Panc1 (cell line): ENCODE results near the gene ENKD1.

Experiments used
- REST ChIP-seq, 2 experiments: IDR thresholded peaks; 2 replicates each; pipeline ENCODE4 v1.6.1; 2011 to 2012; ENCODE audit warnings: low read depth in 2 of 2, control low read depth in 1 of 2, low read length in 1 of 2, mild to moderate bottlenecking in 1 of 2, moderate library complexity in 1 of 2; ENCODE audit not compliant: insufficient read depth in 1 of 2
- SIN3A ChIP-seq: IDR thresholded peaks from 2 replicates; pipeline ENCODE4 v1.6.1; 2012; ENCODE audit warnings: low read depth, mild to moderate bottlenecking, low read length, moderate library complexity, borderline replicate concordance; ENCODE audit not compliant: insufficient read depth
- TF ChIP-seq, protein P1 (sequence below): fragments of 450-650 bp; IDR thresholded peaks from 2 replicates; pipeline ENCODE4 v1.5.1; 2017; ENCODE audit warnings: mild to moderate bottlenecking

GRCh38 chr16:67649494-67649931, 17.0 kb downstream of the ENKD1 start:
- TF ChIP-seq, protein P1, sequence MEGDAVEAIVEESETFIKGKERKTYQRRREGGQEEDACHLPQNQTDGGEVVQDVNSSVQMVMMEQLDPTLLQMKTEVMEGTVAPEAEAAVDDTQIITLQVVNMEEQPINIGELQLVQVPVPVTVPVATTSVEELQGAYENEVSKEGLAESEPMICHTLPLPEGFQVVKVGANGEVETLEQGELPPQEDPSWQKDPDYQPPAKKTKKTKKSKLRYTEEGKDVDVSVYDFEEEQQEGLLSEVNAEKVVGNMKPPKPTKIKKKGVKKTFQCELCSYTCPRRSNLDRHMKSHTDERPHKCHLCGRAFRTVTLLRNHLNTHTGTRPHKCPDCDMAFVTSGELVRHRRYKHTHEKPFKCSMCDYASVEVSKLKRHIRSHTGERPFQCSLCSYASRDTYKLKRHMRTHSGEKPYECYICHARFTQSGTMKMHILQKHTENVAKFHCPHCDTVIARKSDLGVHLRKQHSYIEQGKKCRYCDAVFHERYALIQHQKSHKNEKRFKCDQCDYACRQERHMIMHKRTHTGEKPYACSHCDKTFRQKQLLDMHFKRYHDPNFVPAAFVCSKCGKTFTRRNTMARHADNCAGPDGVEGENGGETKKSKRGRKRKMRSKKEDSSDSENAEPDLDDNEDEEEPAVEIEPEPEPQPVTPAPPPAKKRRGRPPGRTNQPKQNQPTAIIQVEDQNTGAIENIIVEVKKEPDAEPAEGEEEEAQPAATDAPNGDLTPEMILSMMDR, result no peak
- TF ChIP-seq REST (IDR thresholded peaks at IDR 0.05; ENCODE audit: insufficient read depth in 1 of 2, low read depth in 2 of 2, low read length in 1 of 2) (no peak), SIN3A (no peak)
